ENCODE data around the gene PRSS56. TPM values are rescaled to one million over a fixed set of nuclear protein-coding genes. Genes with fewer than 3 reads are reported as not detected.

PRSS56 gene
- total RNA-seq, 1 donor from 2014 or later, result not detected

DNA sequence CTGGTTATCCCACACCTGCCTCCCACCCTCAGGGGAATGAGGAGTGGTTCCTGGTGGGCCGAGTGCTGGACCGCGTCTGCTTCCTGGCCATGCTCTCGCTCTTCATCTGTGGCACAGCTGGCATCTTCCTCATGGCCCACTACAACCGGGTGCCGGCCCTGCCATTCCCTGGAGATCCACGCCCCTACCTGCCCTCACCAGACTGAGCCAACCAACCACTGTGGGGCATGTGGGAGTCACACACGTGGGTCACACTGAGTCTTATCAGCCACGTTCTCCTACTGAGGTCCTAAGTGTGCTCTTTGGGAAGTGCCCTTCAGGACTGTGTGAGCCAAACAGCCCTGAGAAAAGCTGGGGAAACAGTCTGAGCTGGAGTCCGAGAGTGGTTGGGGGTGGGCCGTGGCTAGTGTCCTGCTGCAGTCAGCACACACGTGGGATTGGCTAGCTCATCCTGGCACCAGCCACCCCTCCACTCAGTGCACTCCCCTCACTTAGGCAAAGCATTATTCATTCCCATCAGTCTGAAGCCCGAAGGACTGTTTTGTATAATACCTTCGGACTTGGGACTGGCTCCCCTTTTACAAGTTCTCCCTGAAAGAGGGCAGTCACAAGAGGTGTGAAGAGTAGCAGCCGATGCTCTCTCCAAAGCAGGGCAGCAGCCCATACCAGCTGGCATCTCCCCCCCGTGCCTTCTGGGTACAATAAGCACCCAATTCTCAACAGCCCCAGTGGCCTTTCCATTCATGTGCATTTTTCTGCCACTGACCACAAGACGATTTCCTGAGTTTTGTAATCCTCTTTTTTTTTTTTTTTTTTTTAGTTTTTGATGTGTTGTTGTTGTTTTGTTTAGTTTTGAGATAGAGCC, 25.6 kb downstream of the PRSS56 start:
- ATAC-seq (ENCODE audit: low read depth) (no peak), DNase-seq (no peak)
- Mint-ChIP-seq H3K9me3 (no peaks in the 10 kb centered on the region), H3K27me3 (no peaks in the 10 kb centered on the region), H3K4me1 (peaks cover 31% of the 10 kb centered on the region), H3K4me3 (no peak overlapping the region), H3K27ac (no peak overlapping the region), H3K36me3 (ENCODE audit: low read depth) (peaks cover 23% of the 10 kb centered on the region)
- ChIA-PET CTCF (interaction anchor here (1.6 kb wide), 1 partner anchor 22 kb away, joined by 4 read pairs; no protein-coding TSS in a partner anchor), POLR2A (no interaction called here)
- TF ChIP-seq, protein P1, sequence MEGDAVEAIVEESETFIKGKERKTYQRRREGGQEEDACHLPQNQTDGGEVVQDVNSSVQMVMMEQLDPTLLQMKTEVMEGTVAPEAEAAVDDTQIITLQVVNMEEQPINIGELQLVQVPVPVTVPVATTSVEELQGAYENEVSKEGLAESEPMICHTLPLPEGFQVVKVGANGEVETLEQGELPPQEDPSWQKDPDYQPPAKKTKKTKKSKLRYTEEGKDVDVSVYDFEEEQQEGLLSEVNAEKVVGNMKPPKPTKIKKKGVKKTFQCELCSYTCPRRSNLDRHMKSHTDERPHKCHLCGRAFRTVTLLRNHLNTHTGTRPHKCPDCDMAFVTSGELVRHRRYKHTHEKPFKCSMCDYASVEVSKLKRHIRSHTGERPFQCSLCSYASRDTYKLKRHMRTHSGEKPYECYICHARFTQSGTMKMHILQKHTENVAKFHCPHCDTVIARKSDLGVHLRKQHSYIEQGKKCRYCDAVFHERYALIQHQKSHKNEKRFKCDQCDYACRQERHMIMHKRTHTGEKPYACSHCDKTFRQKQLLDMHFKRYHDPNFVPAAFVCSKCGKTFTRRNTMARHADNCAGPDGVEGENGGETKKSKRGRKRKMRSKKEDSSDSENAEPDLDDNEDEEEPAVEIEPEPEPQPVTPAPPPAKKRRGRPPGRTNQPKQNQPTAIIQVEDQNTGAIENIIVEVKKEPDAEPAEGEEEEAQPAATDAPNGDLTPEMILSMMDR (IDR thresholded peaks at IDR 0.05), result no peak
- intact Hi-C loops (cut with micrococcal nuclease), result no loop called here

DNA sequence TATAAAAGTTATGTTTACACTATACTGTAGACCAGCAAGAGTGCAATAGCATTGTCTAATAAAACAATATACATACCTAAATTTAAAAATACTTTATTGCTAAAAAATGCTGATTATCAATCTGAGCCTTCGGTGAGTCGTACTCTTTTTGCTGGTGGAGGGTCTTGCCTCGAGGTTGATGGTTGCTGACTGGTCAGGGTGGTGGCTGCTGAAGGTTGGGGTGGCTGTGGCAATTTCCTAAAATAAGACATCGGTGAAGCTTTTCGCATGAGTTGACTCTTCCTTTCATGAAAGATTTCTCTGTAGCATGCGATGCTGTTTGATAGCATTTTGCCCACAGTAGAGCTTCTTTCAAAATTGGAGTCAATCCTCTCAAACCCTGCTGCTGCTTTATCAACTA, 27.8 kb downstream of the PRSS56 start:
- no peaks in the 10 kb centered on the region for H3K27me3 Mint-ChIP-seq
- intact Hi-C loops (cut with micrococcal nuclease), result no loop called here
- H3K27ac Mint-ChIP-seq, result no peak overlapping the region
- no peaks in the 10 kb centered on the region for H3K9me3 Mint-ChIP-seq
- ChIA-PET CTCF (no interaction called here), POLR2A (no interaction called here)
- ATAC-seq (ENCODE audit: low read depth) (no peak), DNase-seq (no peak)
- TF ChIP-seq, protein P1 (IDR thresholded peaks at IDR 0.05), result no peak
- H3K4me3 Mint-ChIP-seq, result no peak overlapping the region
- H3K36me3 Mint-ChIP-seq (ENCODE audit: low read depth), result peaks cover 37% of the 10 kb centered on the region
- peaks cover 44% of the 10 kb centered on the region for H3K4me1 Mint-ChIP-seq

DNA sequence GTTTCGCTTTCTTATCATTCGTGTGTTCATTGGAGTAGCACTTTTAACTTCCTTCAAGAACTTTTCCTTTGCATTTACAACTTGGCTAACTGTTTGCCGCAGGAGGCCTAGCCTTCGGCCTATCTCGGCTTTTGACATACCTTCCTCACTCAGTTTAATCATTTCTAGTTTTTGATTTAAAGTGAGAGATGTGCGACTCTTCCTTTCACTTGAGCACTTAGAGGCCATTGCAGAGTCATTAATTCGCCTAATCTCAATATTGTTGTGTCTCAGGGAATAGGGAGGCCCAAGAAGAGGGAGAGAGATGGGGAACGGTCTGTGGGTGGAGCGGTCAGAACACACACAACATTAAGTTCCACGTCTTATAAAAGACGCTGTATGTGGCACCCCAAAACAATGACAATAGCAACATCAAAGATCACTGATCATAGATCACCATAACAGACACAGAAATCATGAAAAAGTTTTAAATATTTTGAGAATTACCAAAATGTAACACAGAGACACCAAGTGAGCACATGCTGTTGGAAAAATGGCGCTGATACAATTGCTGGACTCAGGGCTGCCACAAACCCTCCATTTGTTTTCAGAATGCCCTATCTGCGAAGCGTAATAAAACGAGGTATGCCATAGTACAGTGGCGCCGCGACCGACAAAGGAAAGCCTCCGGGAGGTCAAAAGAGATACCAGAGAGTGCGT, 29.6 kb downstream of the PRSS56 start:
- peak overlapping the region; percentile 99 for H3K27ac Mint-ChIP-seq
- CTCF ChIA-PET, result interaction anchor here (1.0 kb wide), 1 partner anchor 26 kb away, joined by 3 read pairs; no protein-coding TSS in a partner anchor
- H3K27me3 Mint-ChIP-seq, result no peaks in the 10 kb centered on the region
- H3K9me3 Mint-ChIP-seq, result no peaks in the 10 kb centered on the region
- peak overlapping the region; percentile 98 for H3K4me3 Mint-ChIP-seq
- peaks cover 45% of the 10 kb centered on the region for H3K36me3 Mint-ChIP-seq (ENCODE audit: low read depth)
- POLR2A ChIA-PET, result interaction anchor here (1.0 to 1.5 kb wide), 5 partner anchors 13 to 769 kb away, joined by 3 to 11 read pairs (median 4); partner anchors contain the start of gene PDE6D
- H3K4me1 Mint-ChIP-seq, result peaks cover 62% of the 10 kb centered on the region
- TF ChIP-seq, protein P1 (IDR thresholded peaks at IDR 0.05), result no peak
- ATAC-seq (ENCODE audit: low read depth) (no peak), DNase-seq (no peak)
- intact Hi-C loops (cut with micrococcal nuclease), result loop anchor here (1.0 to 2.0 kb wide), 5 partner anchors 12 to 769 kb away; partner anchors contain the start of genes GIGYF2 and PDE6D

DNA sequence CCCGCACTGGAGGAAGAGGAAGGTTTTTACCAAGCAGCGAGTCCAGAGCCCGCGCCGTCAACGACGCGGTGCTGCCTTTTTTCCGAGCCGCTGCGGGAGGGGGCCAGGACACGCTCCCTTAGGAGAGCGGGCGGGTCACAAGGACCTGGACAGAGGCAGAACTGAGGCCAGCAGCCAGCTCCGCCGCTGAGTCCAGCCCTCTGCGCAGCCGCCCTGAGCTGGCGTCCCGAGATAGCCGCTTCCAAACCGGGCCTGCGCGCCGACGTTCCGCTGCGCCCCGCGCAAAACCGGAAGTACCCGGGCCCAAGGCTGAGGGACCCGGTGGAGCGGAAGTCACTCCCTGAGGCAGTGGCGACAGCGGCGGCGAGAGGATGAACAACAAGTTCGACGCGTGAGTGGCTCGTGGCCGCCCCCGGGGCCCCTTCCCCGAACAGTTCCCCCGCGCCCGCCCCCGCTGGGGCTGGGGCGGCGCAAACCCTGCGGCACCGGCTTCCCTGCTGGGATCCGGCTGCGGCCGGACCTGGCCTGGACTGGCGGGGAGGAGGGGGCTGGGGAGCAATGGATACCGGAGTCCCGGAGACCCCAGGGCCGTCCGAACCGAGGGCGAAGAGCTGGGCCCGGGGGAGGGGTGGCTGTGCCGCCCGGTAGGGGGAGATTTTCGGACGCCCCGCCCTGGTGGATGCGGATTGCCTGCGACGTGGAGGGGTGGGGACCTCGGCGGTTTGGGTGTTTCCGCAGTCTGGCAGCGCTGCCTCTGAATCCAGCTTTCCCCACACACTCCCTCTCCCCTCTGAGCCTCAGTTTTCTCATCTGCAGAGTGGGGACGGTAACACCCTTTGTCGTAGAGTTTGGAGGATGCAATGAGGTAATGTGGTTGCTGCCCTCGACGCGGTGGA, 30.4 kb downstream of the PRSS56 start, which contains the start of the genes EIF4E2 and TIGD1:
EIF4E2 (plus strand) TSS at position 336 of the 896 bp plus-strand sequence; CDS start at position 372, 36 bp downstream.
TIGD1 (minus strand) TSS at position 204 of the 896 bp plus-strand sequence. CDS start 675 bp downstream, outside the sequence.
- no peaks in the 10 kb centered on the region for H3K27me3 Mint-ChIP-seq
- ATAC-seq (ENCODE audit: low read depth) (peak; percentile 85), DNase-seq (peak; percentile 86)
- ChIA-PET POLR2A (interaction anchor here (0.6 to 1.5 kb wide), 10 partner anchors 12 to 1086 kb away, joined by 3 to 11 read pairs (median 4); partner anchors contain the start of genes INPP5D, NCL, PDE6D and PTMA), CTCF (interaction anchor here (1.2 kb wide), 1 partner anchor 10 kb away, joined by 4 read pairs; no protein-coding TSS in a partner anchor)
- intact Hi-C loops (cut with micrococcal nuclease), result loop anchor here (1.0 to 2.0 kb wide), 6 partner anchors 12 to 769 kb away; partner anchors contain the start of genes ATG16L1, GIGYF2 and PDE6D
- H3K4me1 Mint-ChIP-seq, result peaks cover 63% of the 10 kb centered on the region
- H3K27ac Mint-ChIP-seq, result peak within 1 kb of the TSS; percentile 99
- TF ChIP-seq, protein P1 (IDR thresholded peaks at IDR 0.05), result no peak
- H3K9me3 Mint-ChIP-seq, result no peaks in the 10 kb centered on the region
- H3K4me3 Mint-ChIP-seq, result peak within 1 kb of the TSS; percentile 98
- peaks cover 46% of the 10 kb centered on the region for H3K36me3 Mint-ChIP-seq (ENCODE audit: low read depth)
